ENCODE results near the gene SLC39A13. TPM values are rescaled to one million over a fixed set of nuclear protein-coding genes. Genes with fewer than 3 reads are reported as not detected.

The SLC39A13 gene
- total and polyA plus RNA-seq, 2 of the 4 experiments (the other 2 are of a cell fraction) = 32.4 to 144 TPM

DNA sequence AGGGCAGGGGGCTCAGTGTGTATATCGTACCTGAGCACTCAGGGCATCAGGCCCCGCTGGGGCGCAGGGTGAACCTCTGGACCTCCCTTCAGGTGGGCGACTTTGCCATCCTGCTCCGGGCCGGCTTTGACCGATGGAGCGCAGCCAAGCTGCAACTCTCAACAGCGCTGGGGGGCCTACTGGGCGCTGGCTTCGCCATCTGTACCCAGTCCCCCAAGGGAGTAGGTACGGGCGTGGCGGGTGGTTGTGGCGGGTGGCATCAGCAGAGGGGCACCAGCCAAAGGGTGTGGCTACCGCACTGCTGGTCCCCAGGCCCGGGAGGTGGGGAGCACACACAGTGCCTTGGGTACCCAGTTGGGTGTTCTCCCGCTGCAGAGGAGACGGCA is 6.3 kb downstream of the SLC39A13 start:
- dilution Hi-C loops (cut with HindIII; ENCODE audit: low sequenced_read_pairs, unreplicated experiment) = no loop called here

More for the DNA sequence above, 6.3 kb downstream of the SLC39A13 start:
- H3K27ac ChIP-seq (ENCODE audit: insufficient read depth, low read length) = peak overlapping the region; percentile 99
- H2AFZ ChIP-seq (replicated peaks; ENCODE audit: low read length, poor library complexity) = peak overlapping the region; percentile 6
- H3K27me3 ChIP-seq (ENCODE audit: control insufficient read depth, insufficient read depth, low read length) = no peaks in the 10 kb centered on the region
- intact Hi-C loops (cut with micrococcal nuclease) (no loop called here), in situ Hi-C loops (cut with MboI; ENCODE audit: low sequenced_read_pairs) (no loop called here)
- peak overlapping the region; percentile 82 for H4K5ac ChIP-seq (ENCODE audit: low read depth, low read length)
- H3K18ac ChIP-seq (ENCODE audit: low read depth, low read length) = no peak overlapping the region; the same call in 1 of the 2 replicates
- H2BK120ac ChIP-seq (ENCODE audit: low read depth, low read length) = peak overlapping the region; percentile 91
- CTCF ChIA-PET = no interaction called here
- ATAC-seq (ENCODE audit: low read depth) (no peak), DNase-seq (no peak)
- peak overlapping the region; percentile 95 for H3K14ac ChIP-seq (replicated peaks; ENCODE audit: low read depth, low read length)
- H3K56ac ChIP-seq (ENCODE audit: extremely low read depth, insufficient read depth, low read length) = no peak overlapping the region; the same call in 1 of the 2 replicates
- no peaks in the 10 kb centered on the region for H3K9me3 ChIP-seq (ENCODE audit: control insufficient read depth, insufficient read depth, low read length)
- peak overlapping the region; percentile 97; the same call in 2 of the 3 replicates for H2BK15ac ChIP-seq (ENCODE audit: low read depth, low read length)
- H2AK5ac ChIP-seq (ENCODE audit: low read depth, low read length) = peak overlapping the region; percentile 99
- H2BK5ac ChIP-seq (ENCODE audit: low read depth, low read length, poor library complexity, severe bottlenecking) = peak overlapping the region; percentile 99
- peak overlapping the region; percentile 32 for H3K9ac ChIP-seq (ENCODE audit: low read depth, low read length)
- H3K4me3 ChIP-seq (ENCODE audit: insufficient read depth, low read depth, low read length) = no peak overlapping the region
- H2BK20ac ChIP-seq (ENCODE audit: low read depth, low read length) = peak overlapping the region; percentile 60; the same call in 1 of the 2 replicates
- TF ChIP-seq MAFK (IDR thresholded peaks at IDR 0.05; ENCODE audit: low read depth, low read length) = no peak
- no peak for TF ChIP-seq RFX5 (IDR thresholded peaks at IDR 0.05; ENCODE audit: low read depth, low read length)
- TF ChIP-seq RCOR1 (IDR thresholded peaks at IDR 0.05; ENCODE audit: insufficient replicate concordance, low read length) = no peak
- TF ChIP-seq, protein P1, sequence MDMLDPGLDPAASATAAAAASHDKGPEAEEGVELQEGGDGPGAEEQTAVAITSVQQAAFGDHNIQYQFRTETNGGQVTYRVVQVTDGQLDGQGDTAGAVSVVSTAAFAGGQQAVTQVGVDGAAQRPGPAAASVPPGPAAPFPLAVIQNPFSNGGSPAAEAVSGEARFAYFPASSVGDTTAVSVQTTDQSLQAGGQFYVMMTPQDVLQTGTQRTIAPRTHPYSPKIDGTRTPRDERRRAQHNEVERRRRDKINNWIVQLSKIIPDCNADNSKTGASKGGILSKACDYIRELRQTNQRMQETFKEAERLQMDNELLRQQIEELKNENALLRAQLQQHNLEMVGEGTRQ (IDR thresholded peaks at IDR 0.05; ENCODE audit: low read depth, low read length) = no peak
- no peak for TF ChIP-seq CHD1 (IDR thresholded peaks at IDR 0.05; ENCODE audit: low read depth, low read length)
- TF ChIP-seq RAD21 (IDR thresholded peaks at IDR 0.05; ENCODE audit: low read length) = no peak
- TF ChIP-seq, protein P2, sequence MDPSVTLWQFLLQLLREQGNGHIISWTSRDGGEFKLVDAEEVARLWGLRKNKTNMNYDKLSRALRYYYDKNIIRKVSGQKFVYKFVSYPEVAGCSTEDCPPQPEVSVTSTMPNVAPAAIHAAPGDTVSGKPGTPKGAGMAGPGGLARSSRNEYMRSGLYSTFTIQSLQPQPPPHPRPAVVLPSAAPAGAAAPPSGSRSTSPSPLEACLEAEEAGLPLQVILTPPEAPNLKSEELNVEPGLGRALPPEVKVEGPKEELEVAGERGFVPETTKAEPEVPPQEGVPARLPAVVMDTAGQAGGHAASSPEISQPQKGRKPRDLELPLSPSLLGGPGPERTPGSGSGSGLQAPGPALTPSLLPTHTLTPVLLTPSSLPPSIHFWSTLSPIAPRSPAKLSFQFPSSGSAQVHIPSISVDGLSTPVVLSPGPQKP (IDR thresholded peaks at IDR 0.05; ENCODE audit: borderline replicate concordance, low read depth, low read length) = no peak
- peaks cover 6% of the 10 kb centered on the region; the same call in 1 of the 2 replicates for H3K9me1 ChIP-seq (ENCODE audit: insufficient read depth, low read length)
- peak overlapping the region; percentile 82; the same call in 1 of the 2 replicates for H3K23ac ChIP-seq (ENCODE audit: low read depth, low read length)
- H3K4me2 ChIP-seq (ENCODE audit: low read depth, low read length) = no peak overlapping the region
- H3K36me3 ChIP-seq (ENCODE audit: control insufficient read depth, insufficient read depth, low read length) = peaks cover 72% of the 10 kb centered on the region
- peaks cover 51% of the 10 kb centered on the region for H3K4me1 ChIP-seq (ENCODE audit: control insufficient read depth, insufficient read depth, low read length)
- peaks cover 27 to 72% of the 10 kb centered on the region in 2 experiments; a peak in 3 of 4 replicates for H3K79me1 ChIP-seq (ENCODE audit: low read depth in 1 of 2, low read length in 2 of 2)
- POLR2A ChIA-PET (ENCODE audit: unreplicated experiment) = no interaction called here
- peak overlapping the region; percentile 93 for H2AK9ac ChIP-seq (replicated peaks; ENCODE audit: low read depth, low read length, poor library complexity)
- H4K20me1 ChIP-seq (ENCODE audit: insufficient read depth, low read length) = peaks cover 30% of the 10 kb centered on the region; the same call in 1 of the 2 replicates
- H4K91ac ChIP-seq (ENCODE audit: insufficient read depth, low read depth, low read length) = peak overlapping the region; percentile 91
- peak overlapping the region; percentile 94 for H3K4ac ChIP-seq (ENCODE audit: low read depth, low read length)
- H4K8ac ChIP-seq (ENCODE audit: low read depth in 2 of 2, low read length in 2 of 2) = peak overlapping the region; percentile 69 to 90; a peak in 3 of 4 replicates
- WGBS, 2 experiments (ENCODE audit: extremely low coverage in 2 of 2, insufficient read length in 1 of 2) = 98% methylated on average over 11 of the region's 19 CpGs; no CpG with 5 or more reads in 1 of the 2 experiments
- BruUV-seq (replicated peaks) = no TSS peak

All from IMR-90 (cell line).